ENCODE measurements around the gene MUC20. TPM values are rescaled to one million over a fixed set of nuclear protein-coding genes. Genes with fewer than 3 reads are reported as not detected.
"Not testable (repeated sequence)": the region's sequence is repeated elsewhere in the genome, so short reads cannot be mapped to it uniquely, and the experiment has no call there.

The MUC20 gene
- total RNA-seq, 1 donor from 2014 or later: 0.17 TPM

DNA sequence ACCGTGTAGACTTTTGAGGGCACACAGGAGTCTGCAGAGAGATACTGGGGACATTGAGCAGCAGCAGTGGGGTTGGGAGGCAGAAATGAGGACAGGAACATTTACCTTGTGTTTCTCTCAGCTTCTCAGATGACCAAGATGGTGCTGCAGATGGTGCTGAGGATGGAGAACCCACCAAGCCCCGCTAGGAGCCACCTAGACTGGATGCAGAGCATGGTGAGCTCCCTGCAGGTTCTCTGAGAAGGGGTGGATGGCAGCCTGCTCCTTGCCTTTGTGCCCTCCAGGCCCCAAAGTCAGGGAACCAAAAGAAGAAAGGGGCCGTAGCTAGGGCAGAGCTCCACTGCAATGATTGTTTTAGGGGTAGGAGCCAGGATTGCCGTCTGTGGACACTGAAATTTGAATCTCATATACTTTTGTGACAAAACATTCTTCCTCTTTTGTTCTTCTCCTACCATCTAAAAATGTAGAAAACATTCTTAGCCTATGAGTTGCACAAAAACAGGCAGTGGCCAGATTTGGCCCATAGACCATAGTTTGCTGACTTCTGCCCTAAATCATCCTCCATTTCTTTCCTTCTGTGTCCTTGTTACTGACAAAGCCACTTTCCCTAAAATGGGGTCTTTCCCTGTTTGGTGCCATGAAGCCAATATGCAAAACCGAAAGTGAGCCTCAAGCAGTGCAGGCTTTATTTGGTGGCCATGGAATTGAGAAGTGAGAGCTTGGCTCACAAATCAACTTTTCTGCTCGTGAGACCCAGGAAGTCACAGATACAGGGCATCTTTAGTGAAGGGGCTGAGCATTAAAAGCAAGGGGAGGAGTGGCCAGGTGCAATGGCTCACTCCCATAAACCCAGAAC lies 11.9 kb upstream of the MUC20 start:
- TF ChIP-seq, protein P1, sequence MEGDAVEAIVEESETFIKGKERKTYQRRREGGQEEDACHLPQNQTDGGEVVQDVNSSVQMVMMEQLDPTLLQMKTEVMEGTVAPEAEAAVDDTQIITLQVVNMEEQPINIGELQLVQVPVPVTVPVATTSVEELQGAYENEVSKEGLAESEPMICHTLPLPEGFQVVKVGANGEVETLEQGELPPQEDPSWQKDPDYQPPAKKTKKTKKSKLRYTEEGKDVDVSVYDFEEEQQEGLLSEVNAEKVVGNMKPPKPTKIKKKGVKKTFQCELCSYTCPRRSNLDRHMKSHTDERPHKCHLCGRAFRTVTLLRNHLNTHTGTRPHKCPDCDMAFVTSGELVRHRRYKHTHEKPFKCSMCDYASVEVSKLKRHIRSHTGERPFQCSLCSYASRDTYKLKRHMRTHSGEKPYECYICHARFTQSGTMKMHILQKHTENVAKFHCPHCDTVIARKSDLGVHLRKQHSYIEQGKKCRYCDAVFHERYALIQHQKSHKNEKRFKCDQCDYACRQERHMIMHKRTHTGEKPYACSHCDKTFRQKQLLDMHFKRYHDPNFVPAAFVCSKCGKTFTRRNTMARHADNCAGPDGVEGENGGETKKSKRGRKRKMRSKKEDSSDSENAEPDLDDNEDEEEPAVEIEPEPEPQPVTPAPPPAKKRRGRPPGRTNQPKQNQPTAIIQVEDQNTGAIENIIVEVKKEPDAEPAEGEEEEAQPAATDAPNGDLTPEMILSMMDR (IDR thresholded peaks at IDR 0.05): no peak
- no peak for TF ChIP-seq EZH2 (IDR thresholded peaks at IDR 0.05)
- TF ChIP-seq EZH2phosphoT487 (IDR thresholded peaks at IDR 0.05): no peak
- H3K9ac ChIP-seq: no peak overlapping the region
- H3K36me3 ChIP-seq: no peaks in the 10 kb centered on the region
- DNase-seq (ENCODE audit: low spot score): no peak
- H3K27ac ChIP-seq: no peak overlapping the region
- Mint-ChIP-seq H3K27me3 (ENCODE audit: insufficient read depth, low read depth) (no peaks in the 10 kb centered on the region), H3K27ac (no peak overlapping the region), H3K4me3 (no peak overlapping the region), H3K4me1 (no peaks in the 10 kb centered on the region), H3K36me3 (peaks cover 12% of the 10 kb centered on the region), H3K9me3 (peaks cover 3% of the 10 kb centered on the region)
- H3K4me1 ChIP-seq: no peaks in the 10 kb centered on the region
- H2AFZ ChIP-seq (replicated peaks): no peak overlapping the region
- H4K20me1 ChIP-seq (ENCODE audit: low read depth): no peaks in the 10 kb centered on the region
- no peak overlapping the region for H3K4me3 ChIP-seq
- H3K27me3 ChIP-seq: no peaks in the 10 kb centered on the region
- no peaks in the 10 kb centered on the region for H3K9me3 ChIP-seq (ENCODE audit: low read depth)
- H3K4me2 ChIP-seq: no peak overlapping the region
- peaks cover 19% of the 10 kb centered on the region for H3F3A ChIP-seq (ENCODE audit: low read depth)
- no peaks in the 10 kb centered on the region for H3K79me2 ChIP-seq (ENCODE audit: low read depth)

DNA sequence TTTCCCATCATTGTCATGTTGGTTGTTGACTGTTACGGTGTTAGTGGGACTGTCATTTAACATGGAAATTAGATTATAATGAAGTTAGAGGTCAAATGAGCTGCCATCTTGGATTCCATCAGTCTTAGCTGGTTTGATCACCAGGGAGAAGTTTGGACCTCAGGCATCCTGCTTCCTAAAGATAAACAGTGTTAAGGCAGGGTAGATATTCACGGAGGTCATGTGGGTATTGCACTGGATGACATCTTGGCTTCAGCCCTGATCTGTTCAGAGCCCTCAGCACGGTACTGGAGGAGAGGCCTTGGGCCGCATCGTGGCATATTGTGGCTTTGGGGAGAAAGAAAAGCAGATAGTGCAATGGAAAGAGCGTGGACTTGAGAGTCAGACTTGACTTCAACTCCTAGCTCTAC lies 11.1 kb upstream of the MUC20 start:
- no peak overlapping the region for H3K9ac ChIP-seq
- H3F3A ChIP-seq (ENCODE audit: low read depth): peaks cover 19% of the 10 kb centered on the region
- Mint-ChIP-seq H3K27ac (no peak overlapping the region), H3K36me3 (peaks cover 16% of the 10 kb centered on the region), H3K4me1 (no peaks in the 10 kb centered on the region), H3K27me3 (ENCODE audit: insufficient read depth, low read depth) (peaks cover 2% of the 10 kb centered on the region), H3K4me3 (no peak overlapping the region), H3K9me3 (peaks cover 5% of the 10 kb centered on the region)
- no peak for DNase-seq (ENCODE audit: low spot score)
- no peak overlapping the region for H3K4me3 ChIP-seq
- no peaks in the 10 kb centered on the region for H3K9me3 ChIP-seq (ENCODE audit: low read depth)
- TF ChIP-seq EZH2phosphoT487 (IDR thresholded peaks at IDR 0.05) (no peak), EZH2 (IDR thresholded peaks at IDR 0.05) (no peak)
- TF ChIP-seq, protein P1 (IDR thresholded peaks at IDR 0.05): no peak
- no peaks in the 10 kb centered on the region for H4K20me1 ChIP-seq (ENCODE audit: low read depth)
- H2AFZ ChIP-seq (replicated peaks): no peak overlapping the region
- H3K27ac ChIP-seq: peak overlapping the region; percentile 22
- H3K27me3 ChIP-seq: no peaks in the 10 kb centered on the region
- no peaks in the 10 kb centered on the region for H3K36me3 ChIP-seq
- H3K4me2 ChIP-seq: no peak overlapping the region
- H3K79me2 ChIP-seq (ENCODE audit: low read depth): no peaks in the 10 kb centered on the region
- H3K4me1 ChIP-seq: no peaks in the 10 kb centered on the region

DNA sequence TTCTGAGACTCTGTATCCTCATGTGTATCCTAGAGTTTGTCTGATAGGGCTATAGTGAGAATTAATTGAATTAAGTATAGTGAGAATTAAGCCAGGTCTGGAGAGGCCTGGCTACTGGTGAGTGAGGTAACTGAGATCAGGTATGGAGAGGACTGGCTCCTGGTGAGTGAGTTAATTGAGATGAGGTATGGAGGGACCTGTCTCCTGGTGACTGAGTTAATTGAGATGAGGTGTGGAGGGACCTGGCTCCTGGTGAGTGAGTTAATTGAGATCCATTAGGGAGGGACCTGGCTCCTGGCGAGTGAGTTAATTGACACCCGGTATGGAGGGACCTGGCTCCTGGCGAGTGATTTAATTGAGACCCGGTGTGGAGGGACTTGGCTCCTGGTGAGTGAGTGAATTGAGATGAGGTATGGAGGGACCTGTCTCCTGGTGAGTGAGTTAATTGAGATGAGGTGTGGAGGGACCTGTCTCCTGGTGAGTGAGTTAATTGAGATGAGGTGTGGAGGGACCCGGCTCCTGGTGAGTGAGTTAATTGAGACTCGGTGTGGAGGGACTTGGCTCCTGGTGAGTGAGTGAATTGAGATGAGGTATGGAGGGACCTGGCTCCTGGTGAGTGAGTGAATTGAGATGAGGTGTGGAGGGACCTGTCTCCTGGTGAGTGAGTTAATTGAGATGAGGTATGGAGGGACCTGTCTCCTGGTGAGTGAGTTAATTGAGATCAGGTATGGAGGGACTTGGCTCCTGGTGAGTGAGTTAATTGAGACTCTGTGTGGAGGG lies 10.5 kb upstream of the MUC20 start:
- H3K27me3 Mint-ChIP-seq (ENCODE audit: insufficient read depth, low read depth); H3K4me1 ChIP-seq; H4K20me1 ChIP-seq (ENCODE audit: low read depth); H3K4me1 Mint-ChIP-seq; H3K4me3 ChIP-seq; H2AFZ ChIP-seq (replicated peaks); DNase-seq (ENCODE audit: low spot score); H3K36me3 ChIP-seq; H3K4me3 Mint-ChIP-seq; H3K9me3 Mint-ChIP-seq; H3K4me2 ChIP-seq; H3K79me2 ChIP-seq (ENCODE audit: low read depth); H3K9ac ChIP-seq; H3K9me3 ChIP-seq (ENCODE audit: low read depth); H3K27me3 ChIP-seq; H3K27ac Mint-ChIP-seq: not testable (repeated sequence)
- H3K36me3 Mint-ChIP-seq: peaks cover 22% of the 10 kb centered on the region
- H3K27ac ChIP-seq: peak overlapping the region; percentile 22
- H3F3A ChIP-seq (ENCODE audit: low read depth): peaks cover 19% of the 10 kb centered on the region

DNA sequence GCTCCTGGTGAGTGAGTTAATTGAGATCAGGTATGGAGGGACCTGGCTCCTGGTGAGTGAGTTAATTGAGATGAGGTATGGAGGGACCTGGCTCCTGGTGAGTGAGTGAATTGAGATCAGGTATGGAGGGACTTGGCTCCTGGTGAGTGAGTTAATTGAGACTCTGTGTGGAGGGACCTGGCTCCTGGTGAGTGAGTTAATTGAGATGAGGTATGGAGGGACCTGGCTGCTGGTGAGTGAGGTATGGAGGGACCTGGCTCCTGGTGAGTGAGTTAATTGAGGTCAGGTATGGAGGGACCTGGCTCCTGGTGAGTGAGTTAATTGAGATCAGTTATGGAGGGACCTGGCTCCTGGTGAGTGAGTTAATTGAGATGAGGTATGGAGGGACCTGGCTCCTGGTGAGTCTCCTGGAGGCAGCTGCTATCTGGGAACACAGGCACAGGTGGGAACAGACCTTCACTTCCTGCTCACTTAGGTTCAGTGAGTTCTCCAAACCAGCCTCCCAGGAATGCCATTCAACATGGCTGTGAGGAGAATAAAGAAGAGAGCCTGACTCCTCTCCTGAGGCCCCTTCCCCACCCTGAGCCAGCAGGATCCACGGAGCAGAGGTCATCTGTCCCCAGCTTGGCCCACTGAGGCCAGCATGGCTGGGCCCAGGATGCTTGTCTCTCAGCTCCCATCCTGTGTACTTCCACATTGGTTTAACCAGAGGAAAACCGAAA lies 9.5 kb upstream of the MUC20 start:
- H3K36me3 Mint-ChIP-seq: peaks cover 27% of the 10 kb centered on the region
- H3K27ac Mint-ChIP-seq; H3K4me1 Mint-ChIP-seq; H3K27ac ChIP-seq; H3K4me2 ChIP-seq; H2AFZ ChIP-seq (replicated peaks); H3K9ac ChIP-seq; H3K9me3 Mint-ChIP-seq; H4K20me1 ChIP-seq (ENCODE audit: low read depth); H3K4me1 ChIP-seq; H3K4me3 ChIP-seq; H3K79me2 ChIP-seq (ENCODE audit: low read depth); DNase-seq (ENCODE audit: low spot score); H3K27me3 Mint-ChIP-seq (ENCODE audit: insufficient read depth, low read depth); H3K27me3 ChIP-seq; H3K4me3 Mint-ChIP-seq; H3K9me3 ChIP-seq (ENCODE audit: low read depth); H3K36me3 ChIP-seq: not testable (repeated sequence)
- H3F3A ChIP-seq (ENCODE audit: low read depth): peaks cover 19% of the 10 kb centered on the region
